Uterus (tissue), 2 donors: ENCODE measurements around the gene NFKB2.
A peak's percentile ranks its signal among the peaks of the same experiment; 100 is the strongest.

Source experiments
- POLR2A ChIP-seq, 2 donors: fragments of 450-650 bp; IDR thresholded peaks; one replicate each; pipeline ENCODE4 v1.6.1; 2016; ENCODE audit warnings: antibody characterized with exemption in 2 of 2, mild to moderate bottlenecking in 1 of 2, moderate library complexity in 1 of 2
- TF ChIP-seq, protein P1 (sequence below), 4 experiments: fragments of 200-600 bp in 2 of 4; fragments of 450-650 bp in 2 of 4; sonication (generic) in 2 of 4; IDR thresholded peaks; one replicate each; pipeline ENCODE4 v1.5.1; 2016 to 2019; ENCODE audit warnings: antibody characterized with exemption in 4 of 4, mild to moderate bottlenecking in 2 of 4, moderate library complexity in 1 of 4

DNA sequence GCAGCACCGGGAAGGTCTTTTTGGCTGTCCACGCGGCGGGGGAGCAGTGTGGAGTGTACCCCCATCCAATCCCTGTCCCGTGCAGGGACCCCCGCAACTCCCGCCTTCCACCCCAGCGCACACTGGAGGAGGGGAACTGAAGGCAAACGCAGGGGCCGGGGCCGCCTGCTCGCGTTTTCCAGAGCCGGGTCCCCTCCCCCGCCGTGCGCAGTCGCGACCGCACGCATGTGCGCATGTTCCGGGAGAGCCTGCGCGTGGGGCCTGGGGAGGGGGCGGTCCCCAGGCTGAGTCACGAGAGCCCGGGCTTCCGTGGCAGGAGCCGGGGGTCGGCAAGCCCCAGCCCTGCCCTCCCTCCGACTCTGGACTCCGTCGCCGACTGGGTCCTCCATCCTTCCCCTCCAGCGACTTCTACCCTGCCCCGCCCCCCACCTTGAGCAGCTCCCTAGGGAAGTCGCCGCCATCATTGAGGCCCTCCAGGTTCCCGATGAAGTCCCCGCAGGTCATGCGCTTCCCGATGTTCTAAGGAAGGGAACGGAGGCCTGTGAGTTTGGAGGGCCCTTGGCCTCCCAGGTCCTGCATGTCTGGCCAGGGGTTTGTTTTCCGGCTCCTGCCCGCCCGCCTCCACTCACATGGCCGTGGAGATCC, 15.0 kb downstream of the NFKB2 start:
- TF ChIP-seq, protein P1, sequence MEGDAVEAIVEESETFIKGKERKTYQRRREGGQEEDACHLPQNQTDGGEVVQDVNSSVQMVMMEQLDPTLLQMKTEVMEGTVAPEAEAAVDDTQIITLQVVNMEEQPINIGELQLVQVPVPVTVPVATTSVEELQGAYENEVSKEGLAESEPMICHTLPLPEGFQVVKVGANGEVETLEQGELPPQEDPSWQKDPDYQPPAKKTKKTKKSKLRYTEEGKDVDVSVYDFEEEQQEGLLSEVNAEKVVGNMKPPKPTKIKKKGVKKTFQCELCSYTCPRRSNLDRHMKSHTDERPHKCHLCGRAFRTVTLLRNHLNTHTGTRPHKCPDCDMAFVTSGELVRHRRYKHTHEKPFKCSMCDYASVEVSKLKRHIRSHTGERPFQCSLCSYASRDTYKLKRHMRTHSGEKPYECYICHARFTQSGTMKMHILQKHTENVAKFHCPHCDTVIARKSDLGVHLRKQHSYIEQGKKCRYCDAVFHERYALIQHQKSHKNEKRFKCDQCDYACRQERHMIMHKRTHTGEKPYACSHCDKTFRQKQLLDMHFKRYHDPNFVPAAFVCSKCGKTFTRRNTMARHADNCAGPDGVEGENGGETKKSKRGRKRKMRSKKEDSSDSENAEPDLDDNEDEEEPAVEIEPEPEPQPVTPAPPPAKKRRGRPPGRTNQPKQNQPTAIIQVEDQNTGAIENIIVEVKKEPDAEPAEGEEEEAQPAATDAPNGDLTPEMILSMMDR (IDR thresholded peaks at IDR 0.05) = no peak
- TF ChIP-seq POLR2A (IDR thresholded peaks at IDR 0.05) = peak in 1 of 2 donors; percentile 55
